Endothelial cell of umbilical vein (primary cell): ENCODE data around the gene MYO1E. TPM values are rescaled to one million over a fixed set of nuclear protein-coding genes. Genes with fewer than 3 reads are reported as not detected.

Source experiments
- BruUV-seq: library from RNA; stranded (reverse); fragments of 400-500 nt; replicated peaks from 2 replicates; lab custom pipeline; 2021; lab: Mats Ljungman, UMichigan
- CTCF ChIA-PET: fragments of 300-600, 350-600 bp; sonication (Branson Sonifier 250); formaldehyde crosslinking; loops from one replicate; lab custom pipeline; 2021; ENCODE audit warnings: antibody characterized with exemption, inconsistent platforms; lab: Charles Lee
- POLR2A ChIA-PET: fragments of 300-600, 350-600 bp; sonication (Branson Sonifier 250); formaldehyde crosslinking; loops from one replicate; lab custom pipeline; 2021; ENCODE audit warnings: antibody characterized with exemption, inconsistent platforms; lab: Charles Lee
- DNase-seq: peaks from one replicate; pipeline ENCODE4 v3.0.0-alpha.2; 2011; ENCODE audit warnings: low read depth, low spot score
- FAIRE-seq: peaks from 2 replicates; lab custom pipeline; 2011; peaks lifted over from hg19 to GRCh38; lab: Jason Lieb, UNC
- H2AFZ ChIP-seq: 2 replicates; pipeline ENCODE4 v1.6.0; 2012; ENCODE audit warnings: low read depth, low read length, control low read depth, inconsistent platforms
- H3K27ac ChIP-seq: 2 replicates; pipeline ENCODE4 v1.5.1; 2011; ENCODE audit warnings: low read depth, mild to moderate bottlenecking, control low read depth, low read length, moderate library complexity; ENCODE audit not compliant: insufficient read depth
- H3K27me3 ChIP-seq, 2 experiments: 2 replicates each; pipeline versions ENCODE4 v1.6.0 to v1.6.1; 2011; ENCODE audit warnings: low read length in 2 of 2, mixed read lengths in 1 of 2; ENCODE audit not compliant: control insufficient read depth in 2 of 2, insufficient read depth in 2 of 2
- H3K36me3 ChIP-seq, 2 experiments: 2 replicates in 1 of 2; 3 replicates in 1 of 2; pipeline ENCODE4 v1.5.1; 2011; ENCODE audit warnings: low read length in 2 of 2, mild to moderate bottlenecking in 1 of 2, moderate library complexity in 1 of 2; ENCODE audit not compliant: control insufficient read depth in 2 of 2, insufficient read depth in 2 of 2; ENCODE audit errors: extremely low read depth in 1 of 2
- H3K4me1 ChIP-seq: 3 replicates; pipeline ENCODE4 v1.5.1; 2011; ENCODE audit warnings: mild to moderate bottlenecking, low read length; ENCODE audit not compliant: control insufficient read depth, insufficient read depth; ENCODE audit errors: extremely low read depth
- H3K4me2 ChIP-seq: 2 replicates; pipeline ENCODE4 v1.6.1; 2011; ENCODE audit warnings: low read length, control low read depth, mixed read lengths; ENCODE audit not compliant: insufficient read depth
- H3K4me3 ChIP-seq, 3 experiments: fragments of 200-600 bp in 1 of 3; sonication (generic), shearing (Covaris generic) in 1 of 3; replicated peaks in 1 of 3; 2 replicates each; pipeline ENCODE4 v1.5.1; 2011 to 2016; ENCODE audit warnings: control low read depth in 3 of 3, low read length in 3 of 3, mild to moderate bottlenecking in 2 of 3, inconsistent platforms in 1 of 3, low read depth in 1 of 3, moderate library complexity in 1 of 3; ENCODE audit not compliant: insufficient read depth in 1 of 3
- H3K79me2 ChIP-seq: 2 replicates; pipeline ENCODE4 v1.6.0; 2012; ENCODE audit warnings: low read length, inconsistent platforms; ENCODE audit not compliant: control insufficient read depth, insufficient read depth
- H3K9ac ChIP-seq: replicated peaks from 2 replicates; pipeline ENCODE3; 2011; ENCODE audit warnings: low read length, control low read depth; ENCODE audit not compliant: insufficient read depth; ENCODE audit errors: extremely low read depth
- H3K9me1 ChIP-seq: replicated peaks from 3 replicates; pipeline ENCODE4 v1.6.0; 2011; ENCODE audit warnings: mild to moderate bottlenecking, low read length; ENCODE audit not compliant: control insufficient read depth, insufficient read depth; ENCODE audit errors: extremely low read depth
- H3K9me3 ChIP-seq: replicated peaks from 2 replicates; pipeline ENCODE4 v1.5.1; 2012; ENCODE audit warnings: low read length, inconsistent platforms; ENCODE audit not compliant: control insufficient read depth, insufficient read depth
- H4K20me1 ChIP-seq: replicated peaks from 2 replicates; pipeline ENCODE3; 2011; ENCODE audit warnings: mild to moderate bottlenecking, low read length; ENCODE audit not compliant: control insufficient read depth, insufficient read depth; ENCODE audit errors: extremely low read depth
- CTCF ChIP-seq, 2 donors: IDR thresholded peaks; 1 replicate in 1 of 2; 2 replicates in 1 of 2; pipeline ENCODE4 v1.5.1; 2011; ENCODE audit warnings: low read length in 2 of 2, mild to moderate bottlenecking in 2 of 2, moderate library complexity in 2 of 2, control low read depth in 1 of 2, inconsistent platforms in 1 of 2, low read depth in 1 of 2; ENCODE audit not compliant: insufficient read depth in 1 of 2; ENCODE audit errors: extremely low read depth in 1 of 2
- EZH2 ChIP-seq: IDR thresholded peaks from 2 replicates; pipeline ENCODE4 v1.6.1; 2012; ENCODE audit warnings: borderline replicate concordance, low read depth, mild to moderate bottlenecking, moderate library complexity, low read length, inconsistent platforms; ENCODE audit not compliant: severe bottlenecking
- FOS ChIP-seq: IDR thresholded peaks from 2 replicates; pipeline ENCODE4 v1.6.1; 2011; ENCODE audit warnings: mild to moderate bottlenecking, low read length, moderate library complexity, borderline replicate concordance; ENCODE audit not compliant: insufficient read depth
- GATA2 ChIP-seq: IDR thresholded peaks from 2 replicates; pipeline ENCODE4 v1.7.0; 2011; ENCODE audit warnings: low read depth, mild to moderate bottlenecking, moderate library complexity, mixed read lengths, low read length; ENCODE audit not compliant: insufficient read length, insufficient read depth
- JUN ChIP-seq: IDR thresholded peaks from 2 replicates; pipeline ENCODE4 v1.6.1; 2011; ENCODE audit warnings: borderline replicate concordance, low read depth; ENCODE audit not compliant: insufficient read length, insufficient read depth
- MYC ChIP-seq: IDR thresholded peaks from one replicate; pipeline ENCODE4 v1.6.1; 2011; ENCODE audit warnings: mild to moderate bottlenecking, low read depth, low read length
- POLR2A ChIP-seq: IDR thresholded peaks from 2 replicates; pipeline ENCODE4 v1.6.1; 2012; ENCODE audit warnings: low read depth, mild to moderate bottlenecking, control low read depth, low read length
- POLR2AphosphoS5 ChIP-seq: IDR thresholded peaks from 2 replicates; pipeline ENCODE4 v1.6.1; 2012; ENCODE audit warnings: low read depth, mild to moderate bottlenecking, control low read depth, low read length, moderate library complexity; ENCODE audit not compliant: insufficient read depth
- dilution Hi-C: fragments of 300-500 bp; cut with MboI; formaldehyde crosslinking; loops from one replicate; pipeline ENCODE4 v1.15.0; 2019; ENCODE audit warnings: low sequenced_read_pairs; ENCODE audit not compliant: extremely low pct_ligation_motif_present
- intact Hi-C: fragments of 100-400 bp; cut with micrococcal nuclease; formaldehyde crosslinking; loops from one replicate; pipeline ENCODE4 v1.10.0; 2022
- polyA plus RNA-seq, 4 experiments: library from polyadenylated mRNA; depleted of rRNA in 3 of 4; stranded (reverse) in 3 of 4; unstranded in 1 of 4; fragments of >200 nt; gene quantifications; 2 replicates each; pipeline versions ENCODE4 v1.2.1 to v1.2.3, GENCODE V29; 2011 to 2012; ENCODE audit warnings: missing spikeins in 1 of 4
- total RNA-seq: library from RNA; stranded (reverse); gene quantifications from 2 replicates; pipeline ENCODE4 v1.2.3, GENCODE V29; 2021
- TF ChIP-seq, protein P1 (sequence below): IDR thresholded peaks from 2 replicates; pipeline ENCODE4 v1.6.1; 2011; ENCODE audit not compliant: insufficient read depth, insufficient read length

The MYO1E gene
- total and polyA plus RNA-seq, 2 donors (not counting 3 experiments of a cell fraction or from before 2014, with no cell fraction given): 31.6 to 218 TPM

GRCh38 chr15:59301527-59301926, 71.1 kb downstream of the MYO1E start:
- Histone ChIP-seq H3K9ac (no peak overlapping the region), H3K79me2 (peaks cover 64% of the 10 kb centered on the region), H3K27ac (peak overlapping the region; percentile 78), H3K9me1 (no peaks in the 10 kb centered on the region), H3K4me2 (no peak overlapping the region), H4K20me1 (no peaks in the 10 kb centered on the region), H2AFZ (no peak overlapping the region), H3K4me1 (peaks cover 54% of the 10 kb centered on the region), H3K36me3 (no peaks in the 10 kb centered on the region), H3K27me3 (no peaks in the 10 kb centered on the region), H3K9me3 (no peaks in the 10 kb centered on the region), H3K4me3 (no peak overlapping the region)
- ChIA-PET POLR2A (no interaction called here), CTCF (no interaction called here)
- TF ChIP-seq CTCF (IDR thresholded peaks at IDR 0.05; ENCODE audit: extremely low read depth in 1 of 2, insufficient read depth in 1 of 2, low read depth in 1 of 2, low read length in 2 of 2): no peak
- TF ChIP-seq EZH2: no peak
- no peak for TF ChIP-seq JUN
- TF ChIP-seq POLR2A: no peak
- TF ChIP-seq, protein P1, sequence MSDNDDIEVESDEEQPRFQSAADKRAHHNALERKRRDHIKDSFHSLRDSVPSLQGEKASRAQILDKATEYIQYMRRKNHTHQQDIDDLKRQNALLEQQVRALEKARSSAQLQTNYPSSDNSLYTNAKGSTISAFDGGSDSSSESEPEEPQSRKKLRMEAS: no peak
- no peak for TF ChIP-seq MYC
- TF ChIP-seq GATA2: no peak
- TF ChIP-seq POLR2AphosphoS5: no peak
- TF ChIP-seq FOS: no peak
- DNase-seq (no peak), FAIRE-seq (no peak)
- BruUV-seq: no TSS peak
- intact Hi-C loops (no loop called here), dilution Hi-C loops (no loop called here)
